K562 (cell line): ENCODE data around the gene FAM110D. TPM values are rescaled to one million over a fixed set of nuclear protein-coding genes. Genes with fewer than 3 reads are reported as not detected.

Experiments
- CHD4 ChIP-seq: fragments of 200-600 bp; sonication (generic); IDR thresholded peaks from 3 replicates; pipeline ENCODE4 v1.6.1; 2012; ENCODE audit warnings: low read depth, mild to moderate bottlenecking, mixed read lengths, low read length, inconsistent platforms; ENCODE audit not compliant: insufficient read depth, insufficient replicate concordance, poor library complexity, severe bottlenecking
- DMBX1 ChIP-seq: fragments of 250-450 bp; sonication (Bioruptor Pico); IDR thresholded peaks from 2 replicates; pipeline ENCODE4 v1.8.0; 2022; ENCODE audit warnings: inconsistent platforms, mild to moderate bottlenecking, moderate library complexity, borderline replicate concordance
- MXI1 ChIP-seq: IDR thresholded peaks from 2 replicates; pipeline ENCODE4 v1.6.1; 2011; ENCODE audit warnings: low read depth, mild to moderate bottlenecking, improper control_type of control experiment, low read length
- NFIX ChIP-seq: fragments of 250-450 bp; sonication (Bioruptor Pico); IDR thresholded peaks from 2 replicates; pipeline ENCODE4 v1.4.0; 2020; ENCODE audit warnings: low read depth, mild to moderate bottlenecking, moderate library complexity
- PBX2 ChIP-seq, 2 experiments: IDR thresholded peaks in 1 of 2; conservative IDR thresholded peaks in 1 of 2; 2 replicates each; pipeline ENCODE4 v1.6.1; 2016; ENCODE audit warnings: low read depth in 2 of 2, mild to moderate bottlenecking in 1 of 2, missing compliant biosample characterization in 1 of 2, missing genetic modification characterization in 1 of 2, moderate library complexity in 1 of 2
- RFX5 ChIP-seq: IDR thresholded peaks from 2 replicates; pipeline ENCODE4 v1.6.1; 2011; ENCODE audit warnings: low read depth, mild to moderate bottlenecking, improper control_type of control experiment, low read length
- SIN3A ChIP-seq, 2 experiments: fragments of 150-350 bp in 1 of 2; IDR thresholded peaks; 2 replicates each; pipeline ENCODE4 v1.6.1; 2011 to 2016; ENCODE audit warnings: borderline replicate concordance in 2 of 2, low read depth in 2 of 2, low read length in 2 of 2, mild to moderate bottlenecking in 2 of 2, moderate library complexity in 2 of 2; ENCODE audit not compliant: control insufficient read depth in 1 of 2
- SMARCA5 ChIP-seq: fragments of 450-650 bp; IDR thresholded peaks from 2 replicates; pipeline ENCODE4 v1.6.1; 2016
- SRSF7 ChIP-seq: fragments of 200-400 bp; formaldehyde crosslinking; optimal IDR thresholded peaks from 2 replicates; pipeline ENCODE3; 2017; ENCODE audit warnings: mild to moderate bottlenecking, low read depth, low read length
- ZBTB17 ChIP-seq: fragments of 450-650 bp; formaldehyde crosslinking; IDR thresholded peaks from 2 replicates; pipeline ENCODE4 v1.4.0; 2020; ENCODE audit warnings: mild to moderate bottlenecking
- ZNF146 ChIP-seq: IDR thresholded peaks from one replicate; pipeline ENCODE4 v1.6.1; 2018; ENCODE audit warnings: missing compliant biosample characterization; ENCODE audit not compliant: unreplicated experiment
- ZNF174 ChIP-seq: fragments of 250-450 bp; sonication (Bioruptor Pico); IDR thresholded peaks from 2 replicates; pipeline ENCODE4 v1.4.0; 2020; ENCODE audit warnings: mild to moderate bottlenecking
- ZNF311 ChIP-seq: fragments of 250-450 bp; sonication (Bioruptor Pico); IDR thresholded peaks from 2 replicates; pipeline ENCODE4 v1.4.0; 2020; ENCODE audit warnings: mild to moderate bottlenecking, moderate library complexity
- ZNF518B ChIP-seq: fragments of 250-450 bp; sonication (Bioruptor Pico); IDR thresholded peaks from 2 replicates; pipeline ENCODE4 v1.5.0; 2021; ENCODE audit warnings: mild to moderate bottlenecking, moderate library complexity
- ZNF695 ChIP-seq: fragments of 450-650 bp; formaldehyde crosslinking; IDR thresholded peaks from 2 replicates; pipeline ENCODE4 v1.4.0; 2020; ENCODE audit warnings: mild to moderate bottlenecking, moderate library complexity
- ZNF699 ChIP-seq: fragments of 250-450 bp; sonication (Bioruptor Pico); IDR thresholded peaks from 2 replicates; pipeline ENCODE4 v1.8.0; 2021; ENCODE audit warnings: mild to moderate bottlenecking, moderate library complexity; ENCODE audit not compliant: insufficient replicate concordance
- polyA plus RNA-seq, 8 experiments: library from polyadenylated mRNA; depleted of rRNA in 4 of 8; stranded (reverse) in 5 of 8; unstranded in 3 of 8; fragments of >200 nt; fragmentation: Nextera tagmentation in 2 of 8; fragmentation: Illumina TruSeq in 1 of 8; extraction: Ambion mirVana in 2 of 8; extraction: Trizol in 1 of 8; gene quantifications; 2 replicates each; pipeline versions ENCODE4 v1.2.1 to v1.2.3, GENCODE V29; 2011 to 2014; ENCODE audit warnings: inconsistent platforms in 1 of 8, missing spikeins in 1 of 8
- total RNA-seq, 7 experiments: library from RNA; depleted of rRNA in 6 of 7; stranded (reverse); fragments of >200 nt in 6 of 7; fragmentation: Illumina TruSeq in 2 of 7; extraction: Trizol in 2 of 7; gene quantifications; 2 replicates each; pipeline versions ENCODE4 v1.2.1 to v1.2.3, GENCODE V29; 2011 to 2021; ENCODE audit warnings: low replicate concordance in 1 of 7

Gene FAM110D
- total and polyA plus RNA-seq, 9 of the 15 experiments (the other 6 are each of a cell fraction or from before 2014, with no cell fraction given) = 0.04 to 1.1 (median 0.33) TPM

GRCh38 chr1:26110731-26111529, 47.9 kb upstream of the FAM110D start (continued):
- 0 out of 2 replicates have a peak, but pooled peaks have one; percentile 12 for TF ChIP-seq MXI1
- TF ChIP-seq ZNF699 (CRISPR knock-in tag) = no peak
- peak; percentile 26 for TF ChIP-seq SRSF7
- peak; percentile 84 for TF ChIP-seq ZBTB17 (CRISPR knock-in tag)
- no peak for TF ChIP-seq ZNF311 (CRISPR knock-in tag)
- TF ChIP-seq PBX2 (CRISPR knock-in tag; IDR thresholded peaks at IDR 0.05; ENCODE audit: low read depth) = no peak
- no peak for TF ChIP-seq PBX2 (tag; conservative IDR thresholded peaks at IDR 0.05; ENCODE audit: low read depth)
- TF ChIP-seq DMBX1 (CRISPR knock-in tag) = no peak
- peak; percentile 3 for TF ChIP-seq ZNF146 (CRISPR knock-in tag)
- no peak for TF ChIP-seq SMARCA5
- TF ChIP-seq SIN3A (IDR thresholded peaks at IDR 0.05; ENCODE audit: borderline replicate concordance in 2 of 2, control insufficient read depth in 1 of 2, low read depth in 2 of 2, low read length in 2 of 2) = peak in 1 of 2 experiments; percentile 19; a peak in 1 of 4 replicates
- no peak for TF ChIP-seq RFX5
- no peak for TF ChIP-seq NFIX (CRISPR knock-in tag)
- no peak for TF ChIP-seq ZNF518B
- no peak for TF ChIP-seq ZNF174 (CRISPR knock-in tag)
- no peak for TF ChIP-seq ZNF695 (CRISPR knock-in tag)
- no peak for TF ChIP-seq CHD4
